Neural cell (in vitro differentiated cells): ENCODE data around the gene DYNLT4.

ENCODE experiments used
- CTCF ChIP-seq: fragments of 450-650 bp; IDR thresholded peaks from 2 replicates; pipeline ENCODE4 v1.5.1; 2014; ENCODE audit warnings: antibody characterized with exemption, mild to moderate bottlenecking, moderate library complexity; ENCODE audit not compliant: poor library complexity, severe bottlenecking
- EP300 ChIP-seq: fragments of 450-650 bp; conservative IDR thresholded peaks from 2 replicates; pipeline ENCODE4 v1.6.1; 2014; ENCODE audit warnings: antibody characterized with exemption, mild to moderate bottlenecking, moderate library complexity; ENCODE audit not compliant: poor library complexity, severe bottlenecking
- POLR2AphosphoS5 ChIP-seq: IDR thresholded peaks from 2 replicates; pipeline ENCODE4 v1.6.1; 2012
- RAD21 ChIP-seq: fragments of 450-650 bp; conservative IDR thresholded peaks from 2 replicates; pipeline ENCODE4 v1.6.1; 2014; ENCODE audit warnings: antibody characterized with exemption, mild to moderate bottlenecking, moderate library complexity
- SMC3 ChIP-seq: fragments of 450-650 bp; conservative IDR thresholded peaks from 2 replicates; pipeline ENCODE4 v1.6.1; 2014; ENCODE audit warnings: antibody characterized with exemption, mild to moderate bottlenecking, moderate library complexity; ENCODE audit not compliant: poor library complexity
- TF ChIP-seq, protein P1 (sequence below): IDR thresholded peaks from 2 replicates; pipeline ENCODE4 v1.6.1; 2012; ENCODE audit warnings: borderline replicate concordance

- TF ChIP-seq CTCF (no peak), POLR2AphosphoS5 (no peak), RAD21 (no peak), EP300 (no peak), SMC3 (no peak)
- TF ChIP-seq, protein P1, sequence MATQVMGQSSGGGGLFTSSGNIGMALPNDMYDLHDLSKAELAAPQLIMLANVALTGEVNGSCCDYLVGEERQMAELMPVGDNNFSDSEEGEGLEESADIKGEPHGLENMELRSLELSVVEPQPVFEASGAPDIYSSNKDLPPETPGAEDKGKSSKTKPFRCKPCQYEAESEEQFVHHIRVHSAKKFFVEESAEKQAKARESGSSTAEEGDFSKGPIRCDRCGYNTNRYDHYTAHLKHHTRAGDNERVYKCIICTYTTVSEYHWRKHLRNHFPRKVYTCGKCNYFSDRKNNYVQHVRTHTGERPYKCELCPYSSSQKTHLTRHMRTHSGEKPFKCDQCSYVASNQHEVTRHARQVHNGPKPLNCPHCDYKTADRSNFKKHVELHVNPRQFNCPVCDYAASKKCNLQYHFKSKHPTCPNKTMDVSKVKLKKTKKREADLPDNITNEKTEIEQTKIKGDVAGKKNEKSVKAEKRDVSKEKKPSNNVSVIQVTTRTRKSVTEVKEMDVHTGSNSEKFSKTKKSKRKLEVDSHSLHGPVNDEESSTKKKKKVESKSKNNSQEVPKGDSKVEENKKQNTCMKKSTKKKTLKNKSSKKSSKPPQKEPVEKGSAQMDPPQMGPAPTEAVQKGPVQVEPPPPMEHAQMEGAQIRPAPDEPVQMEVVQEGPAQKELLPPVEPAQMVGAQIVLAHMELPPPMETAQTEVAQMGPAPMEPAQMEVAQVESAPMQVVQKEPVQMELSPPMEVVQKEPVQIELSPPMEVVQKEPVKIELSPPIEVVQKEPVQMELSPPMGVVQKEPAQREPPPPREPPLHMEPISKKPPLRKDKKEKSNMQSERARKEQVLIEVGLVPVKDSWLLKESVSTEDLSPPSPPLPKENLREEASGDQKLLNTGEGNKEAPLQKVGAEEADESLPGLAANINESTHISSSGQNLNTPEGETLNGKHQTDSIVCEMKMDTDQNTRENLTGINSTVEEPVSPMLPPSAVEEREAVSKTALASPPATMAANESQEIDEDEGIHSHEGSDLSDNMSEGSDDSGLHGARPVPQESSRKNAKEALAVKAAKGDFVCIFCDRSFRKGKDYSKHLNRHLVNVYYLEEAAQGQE, result no peak
Observed at GRCh38 chr1:44819196-44819607, 12.1 kb upstream of the DYNLT4 start.
